Stimulated activated CD4-positive, alpha-beta T cell treated with anti-CD3 and anti-CD28 coated beads, Interleukin-12 subunit alpha, Interleukin-12 subunit beta, amount 100 ng/mL, for 4 hours (primary cell): ENCODE measurements around the gene CA5B.
A peak's percentile ranks its signal among the peaks of the same experiment; 100 is the strongest.
"Not testable (repeated sequence)": the region's sequence is repeated elsewhere in the genome, so short reads cannot be mapped to it uniquely, and the experiment has no call there.

ENCODE experiments used
- DNase-seq: peaks from one replicate; pipeline ENCODE4 v3.0.0-alpha.2; 2020

Gene CA5B

GRCh38 chrX:15749642-15750610 is 11.9 kb downstream of the CA5B start:
- DNase-seq: no peak

- DNase-seq: no peak
These were observed 12.6 kb downstream of the CA5B start for GRCh38 chrX:15750611-15751154.

- DNase-seq: no peak
These were observed 13.2 kb downstream of the CA5B start for GRCh38 chrX:15751155-15751819.

- DNase-seq: no peak
These were observed 17.0 kb downstream of the CA5B start for GRCh38 chrX:15755091-15755490.

GRCh38 chrX:15758140-15758539 is 20.1 kb downstream of the CA5B start:
- DNase-seq: no peak

GRCh38 chrX:15759886-15760285 is 21.8 kb downstream of the CA5B start:
- DNase-seq: not testable (repeated sequence)

- DNase-seq: no peak
These were observed 23.6 kb downstream of the CA5B start for GRCh38 chrX:15761564-15762191.

GRCh38 chrX:15769300-15769954 is 31.4 kb downstream of the CA5B start:
- no peak for DNase-seq

- DNase-seq: no peak
These were observed 44.1 kb downstream of the CA5B start for GRCh38 chrX:15781961-15782699.

- no peak for DNase-seq
These were observed 47.2 kb downstream of the CA5B start for GRCh38 chrX:15785176-15785750.

- DNase-seq: no peak
These were observed 48.8 kb downstream of the CA5B start for GRCh38 chrX:15786915-15787314.

GRCh38 chrX:15789979-15790768 is 52.1 kb downstream of the CA5B start, which contains the start of gene ZRSR2:
Gene ZRSR2, plus strand, starts transcription at chrX:15790484. Its CDS starts 12 bp downstream, at chrX:15790496.
- peak; percentile 76 for DNase-seq

GRCh38 chrX:15790769-15791290 is 52.8 kb downstream of the CA5B start:
- DNase-seq: no peak

- no peak for DNase-seq
These were observed 59.6 kb downstream of the CA5B start for GRCh38 chrX:15797707-15798106.

GRCh38 chrX:15804563-15804962 is 66.5 kb downstream of the CA5B start:
- DNase-seq: no peak

GRCh38 chrX:15808254-15808653 is 70.2 kb downstream of the CA5B start:
- DNase-seq: no peak

- DNase-seq: no peak
These were observed 74.3 kb downstream of the CA5B start for GRCh38 chrX:15812192-15812938.

- DNase-seq: no peak
These were observed 75.3 kb downstream of the CA5B start for GRCh38 chrX:15813416-15813815.

GRCh38 chrX:15814771-15815365 is 76.8 kb downstream of the CA5B start:
- DNase-seq: no peak
